GM12865 (cell line): ENCODE data around the gene PI4KB.

Source experiments
- DNase-seq: peaks from one replicate; pipeline ENCODE4 v3.0.0; 2010; ENCODE audit warnings: low read depth
- H3K4me3 ChIP-seq: 2 replicates; pipeline ENCODE4 v1.5.1; 2011; ENCODE audit warnings: mild to moderate bottlenecking, low read depth, low read length, control low read depth
- CTCF ChIP-seq: IDR thresholded peaks from 2 replicates; pipeline ENCODE4 v1.5.1; 2011; ENCODE audit warnings: low read length, control low read depth, low read depth, inconsistent platforms; ENCODE audit not compliant: insufficient read depth; ENCODE audit errors: missing control alignments

PI4KB gene

GRCh38 chr1:151315565-151316235 lies 11.5 kb downstream of the PI4KB start:
- no peak overlapping the region for H3K4me3 ChIP-seq
- no peak for DNase-seq
- TF ChIP-seq CTCF, result no peak

GRCh38 chr1:151314137-151314875 lies 12.9 kb downstream of the PI4KB start:
- no peak for DNase-seq
- no peak overlapping the region for H3K4me3 ChIP-seq
- no peak for TF ChIP-seq CTCF

GRCh38 chr1:151313501-151313900 lies 13.7 kb downstream of the PI4KB start:
- H3K4me3 ChIP-seq, result no peak overlapping the region
- no peak for TF ChIP-seq CTCF
- no peak for DNase-seq

- H3K4me3 ChIP-seq, result no peak overlapping the region
- DNase-seq, result no peak
- TF ChIP-seq CTCF, result no peak
These were observed 14.4 kb downstream of the PI4KB start for GRCh38 chr1:151312826-151313225.

- no peak for DNase-seq
- H3K4me3 ChIP-seq, result no peak overlapping the region
- no peak for TF ChIP-seq CTCF
These were observed 14.8 kb downstream of the PI4KB start for GRCh38 chr1:151312411-151312810.

- TF ChIP-seq CTCF, result no peak
- peak; percentile 10 for DNase-seq
These were observed 15.5 kb downstream of the PI4KB start for GRCh38 chr1:151311589-151312331.

More at GRCh38 chr1:151311589-151312331, 15.5 kb downstream of the PI4KB start:
- H3K4me3 ChIP-seq, result no peak overlapping the region
